ENCODE measurements around the gene DNAJB13. TPM values are rescaled to one million over a fixed set of nuclear protein-coding genes. Genes with fewer than 3 reads are reported as not detected.

DNAJB13 gene
- total RNA-seq, 2 experiments from 2014 or later = 0.29 TPM; not detected in 1

DNA sequence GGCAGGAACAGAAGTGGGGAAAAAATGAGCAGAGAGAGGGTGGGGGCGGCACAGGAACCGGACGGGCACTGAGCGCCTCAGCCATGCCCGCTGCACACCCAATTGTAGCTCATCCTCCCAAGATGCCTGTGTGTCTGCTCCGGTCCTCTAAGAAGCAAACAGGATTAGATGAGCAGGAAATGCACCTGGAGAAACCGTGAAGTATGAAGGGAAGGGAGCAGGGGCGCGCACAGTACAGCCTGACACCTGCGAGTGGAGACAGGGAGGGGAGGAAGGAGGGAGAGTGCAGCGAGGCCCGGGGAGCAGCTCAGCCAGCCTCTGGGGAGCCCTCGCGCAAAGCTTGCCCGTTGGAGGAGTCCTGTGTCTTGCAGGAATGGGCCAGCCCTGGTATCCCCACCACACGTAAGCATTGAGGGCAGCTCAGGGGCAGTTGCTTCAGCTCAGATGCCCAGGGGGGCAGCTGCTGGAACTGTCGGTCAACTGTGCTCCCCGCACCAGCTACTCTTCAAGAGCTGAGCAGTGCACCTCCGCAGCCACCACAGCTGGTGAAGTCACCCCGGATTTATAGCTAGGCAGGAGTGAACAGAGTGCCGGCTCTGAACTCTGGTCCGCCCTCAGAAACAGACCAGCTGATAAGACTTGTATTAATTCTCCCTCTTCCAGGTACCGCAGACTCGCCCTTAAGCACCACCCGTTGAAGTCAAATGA, 7.0 kb downstream of the DNAJB13 start:
- H3K4me1 ChIP-seq (ENCODE audit: insufficient read depth, low read length, poor library complexity, severe bottlenecking) = peaks cover 4% of the 10 kb centered on the region
- H3K4me3 ChIP-seq (ENCODE audit: low read depth, low read length, poor library complexity, severe bottlenecking) = no peak overlapping the region
- H3K4me2 ChIP-seq (ENCODE audit: low read length) = peak overlapping the region; percentile 37
- TF ChIP-seq, protein P1, sequence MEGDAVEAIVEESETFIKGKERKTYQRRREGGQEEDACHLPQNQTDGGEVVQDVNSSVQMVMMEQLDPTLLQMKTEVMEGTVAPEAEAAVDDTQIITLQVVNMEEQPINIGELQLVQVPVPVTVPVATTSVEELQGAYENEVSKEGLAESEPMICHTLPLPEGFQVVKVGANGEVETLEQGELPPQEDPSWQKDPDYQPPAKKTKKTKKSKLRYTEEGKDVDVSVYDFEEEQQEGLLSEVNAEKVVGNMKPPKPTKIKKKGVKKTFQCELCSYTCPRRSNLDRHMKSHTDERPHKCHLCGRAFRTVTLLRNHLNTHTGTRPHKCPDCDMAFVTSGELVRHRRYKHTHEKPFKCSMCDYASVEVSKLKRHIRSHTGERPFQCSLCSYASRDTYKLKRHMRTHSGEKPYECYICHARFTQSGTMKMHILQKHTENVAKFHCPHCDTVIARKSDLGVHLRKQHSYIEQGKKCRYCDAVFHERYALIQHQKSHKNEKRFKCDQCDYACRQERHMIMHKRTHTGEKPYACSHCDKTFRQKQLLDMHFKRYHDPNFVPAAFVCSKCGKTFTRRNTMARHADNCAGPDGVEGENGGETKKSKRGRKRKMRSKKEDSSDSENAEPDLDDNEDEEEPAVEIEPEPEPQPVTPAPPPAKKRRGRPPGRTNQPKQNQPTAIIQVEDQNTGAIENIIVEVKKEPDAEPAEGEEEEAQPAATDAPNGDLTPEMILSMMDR (conservative IDR thresholded peaks at IDR 0.05; ENCODE audit: low read length) = no peak
- TF ChIP-seq EZH2phosphoT487 (IDR thresholded peaks at IDR 0.05; ENCODE audit: borderline replicate concordance, low read depth, low read length) = no peak
- no peaks in the 10 kb centered on the region for H4K20me1 ChIP-seq (ENCODE audit: insufficient read depth, low read length)
- 0 out of 2 replicates have a peak overlapping the region, but pooled peaks have one; percentile 5 for H2AFZ ChIP-seq (ENCODE audit: low read length)
- H3K36me3 ChIP-seq (ENCODE audit: insufficient read depth, low read length) = no peaks in the 10 kb centered on the region
- intact Hi-C loops (cut with micrococcal nuclease; ENCODE audit: unreplicated experiment) = no loop called here
- H3K9me2 ChIP-seq (ENCODE audit: insufficient read depth, low read length) = no peaks in the 10 kb centered on the region
- H3K27ac ChIP-seq (ENCODE audit: low read depth, low read length, poor library complexity, severe bottlenecking) = no peak overlapping the region
- BruUV-seq (replicated peaks) = no TSS peak
- no peaks in the 10 kb centered on the region for H3K79me2 ChIP-seq (ENCODE audit: insufficient read depth, low read depth, low read length)
- POLR2A ChIA-PET = interaction anchor here (0.5 to 0.9 kb wide), 2 partner anchors 36 to 134 kb away, joined by 3 read pairs; no protein-coding TSS in a partner anchor
- no peaks in the 10 kb centered on the region for H3K9me3 ChIP-seq (ENCODE audit: low read length)
- peak; percentile 19 for DNase-seq (ENCODE audit: low spot score)
- CTCF ChIA-PET (ENCODE audit: unreplicated experiment) = no interaction called here

DNA sequence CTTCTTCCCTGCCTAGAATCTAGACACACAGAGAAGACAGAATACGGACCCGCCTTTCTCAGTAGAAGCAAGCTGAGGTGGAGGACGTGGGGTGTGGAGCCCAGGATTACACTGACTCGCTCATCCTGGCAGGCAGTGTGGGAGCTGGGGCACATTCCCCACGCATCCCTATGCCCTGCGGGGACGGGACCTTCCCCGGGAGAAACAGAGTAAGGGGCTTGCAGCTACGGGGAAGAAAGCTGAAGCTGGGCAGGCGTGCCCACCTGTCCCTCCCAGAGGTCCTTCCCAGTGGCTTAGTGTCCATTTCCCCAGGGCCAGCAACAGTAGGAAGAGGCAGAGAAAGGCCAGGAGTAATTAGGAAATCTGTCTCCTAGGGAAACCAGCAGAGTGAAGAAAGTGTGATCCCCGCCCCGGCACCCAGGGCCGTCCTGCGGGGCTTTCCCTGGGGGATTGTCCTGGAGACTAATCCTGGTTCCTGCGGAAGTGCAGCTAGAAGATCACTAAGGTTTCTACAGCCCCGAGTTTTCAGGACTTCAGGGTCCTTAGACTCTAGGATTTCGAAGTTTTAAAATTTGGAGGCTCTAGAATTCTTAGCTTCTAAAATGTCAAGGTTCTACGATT, 7.8 kb downstream of the DNAJB13 start:
- TF ChIP-seq, protein P1 (conservative IDR thresholded peaks at IDR 0.05; ENCODE audit: low read length) = no peak
- TF ChIP-seq EZH2phosphoT487 (IDR thresholded peaks at IDR 0.05; ENCODE audit: borderline replicate concordance, low read depth, low read length) = no peak
- no TSS peak for BruUV-seq (replicated peaks)
- no peak for DNase-seq (ENCODE audit: low spot score)
- Histone ChIP-seq H3K36me3 (ENCODE audit: insufficient read depth, low read length) (no peaks in the 10 kb centered on the region), H3K4me1 (ENCODE audit: insufficient read depth, low read length, poor library complexity, severe bottlenecking) (peaks cover 4% of the 10 kb centered on the region), H3K4me3 (ENCODE audit: low read depth, low read length, poor library complexity, severe bottlenecking) (no peak overlapping the region), H3K79me2 (ENCODE audit: insufficient read depth, low read depth, low read length) (no peaks in the 10 kb centered on the region), H2AFZ (ENCODE audit: low read length) (no peak overlapping the region), H4K20me1 (ENCODE audit: insufficient read depth, low read length) (no peaks in the 10 kb centered on the region), H3K9me3 (ENCODE audit: low read length) (no peaks in the 10 kb centered on the region), H3K4me2 (ENCODE audit: low read length) (no peak overlapping the region), H3K27ac (ENCODE audit: low read depth, low read length, poor library complexity, severe bottlenecking) (no peak overlapping the region), H3K9me2 (ENCODE audit: insufficient read depth, low read length) (no peaks in the 10 kb centered on the region)
- POLR2A ChIA-PET = no interaction called here
- intact Hi-C loops (cut with micrococcal nuclease; ENCODE audit: unreplicated experiment) = no loop called here
- CTCF ChIA-PET (ENCODE audit: unreplicated experiment) = no interaction called here

DNA sequence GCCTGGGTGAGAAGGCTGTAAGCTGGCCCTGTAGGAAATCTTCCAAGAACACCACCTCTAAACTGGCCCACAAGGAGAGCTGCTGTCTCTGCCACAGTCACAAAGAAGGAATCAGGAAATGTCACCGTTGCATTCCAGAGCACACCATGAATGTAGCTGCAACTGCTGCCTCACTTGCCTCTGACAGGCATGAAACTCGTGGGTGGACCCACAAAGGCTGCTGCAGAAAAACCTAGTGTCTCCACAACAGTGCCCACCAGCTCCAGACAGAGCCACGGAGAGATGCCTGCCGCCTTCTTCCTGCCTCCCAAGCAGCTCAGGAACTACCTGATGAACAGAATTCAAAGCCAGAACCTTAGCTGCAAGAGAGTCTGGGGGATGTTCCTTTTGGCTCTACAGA, 10.5 kb downstream of the DNAJB13 start:
- H3K79me2 ChIP-seq (ENCODE audit: insufficient read depth, low read depth, low read length) = no peaks in the 10 kb centered on the region
- H3K4me3 ChIP-seq (ENCODE audit: low read depth, low read length, poor library complexity, severe bottlenecking) = no peak overlapping the region
- no peak overlapping the region for H3K4me2 ChIP-seq (ENCODE audit: low read length)
- ChIA-PET POLR2A (interaction anchor here (0.6 kb wide), 2 partner anchors 181 to 483 kb away, joined by 3 to 4 read pairs; no protein-coding TSS in a partner anchor), CTCF (ENCODE audit: unreplicated experiment) (no interaction called here)
- no peaks in the 10 kb centered on the region for H3K9me2 ChIP-seq (ENCODE audit: insufficient read depth, low read length)
- H3K27ac ChIP-seq (ENCODE audit: low read depth, low read length, poor library complexity, severe bottlenecking) = no peak overlapping the region
- TF ChIP-seq EZH2phosphoT487 (IDR thresholded peaks at IDR 0.05; ENCODE audit: borderline replicate concordance, low read depth, low read length) = no peak
- TF ChIP-seq, protein P1 (conservative IDR thresholded peaks at IDR 0.05; ENCODE audit: low read length) = no peak
- H2AFZ ChIP-seq (ENCODE audit: low read length) = no peak overlapping the region
- BruUV-seq (replicated peaks) = no TSS peak
- H4K20me1 ChIP-seq (ENCODE audit: insufficient read depth, low read length) = no peaks in the 10 kb centered on the region
- no peaks in the 10 kb centered on the region for H3K9me3 ChIP-seq (ENCODE audit: low read length)
- no peaks in the 10 kb centered on the region for H3K36me3 ChIP-seq (ENCODE audit: insufficient read depth, low read length)
- DNase-seq (ENCODE audit: low spot score) = no peak
- intact Hi-C loops (cut with micrococcal nuclease; ENCODE audit: unreplicated experiment) = loop anchor here (5.0 kb wide), 4 partner anchors 71 to 486 kb away; partner anchors contain the start of genes C2CD3 and PPME1
- peaks cover 13% of the 10 kb centered on the region for H3K4me1 ChIP-seq (ENCODE audit: insufficient read depth, low read length, poor library complexity, severe bottlenecking)
